GM18873 (cell line): ENCODE measurements around the gene UNC5CL.
A peak's percentile ranks its signal among the peaks of the same experiment; 100 is the strongest.

Experiments
- ATAC-seq: cut with Tn5 transposase; IDR thresholded peaks from one replicate; pipeline ENCODE4 v1.9.1; 2021; ENCODE audit warnings: mild to moderate bottlenecking, moderate library complexity, moderate number of reproducible peaks; ENCODE audit not compliant: unreplicated experiment, low FRiP score

UNC5CL gene, protein sequence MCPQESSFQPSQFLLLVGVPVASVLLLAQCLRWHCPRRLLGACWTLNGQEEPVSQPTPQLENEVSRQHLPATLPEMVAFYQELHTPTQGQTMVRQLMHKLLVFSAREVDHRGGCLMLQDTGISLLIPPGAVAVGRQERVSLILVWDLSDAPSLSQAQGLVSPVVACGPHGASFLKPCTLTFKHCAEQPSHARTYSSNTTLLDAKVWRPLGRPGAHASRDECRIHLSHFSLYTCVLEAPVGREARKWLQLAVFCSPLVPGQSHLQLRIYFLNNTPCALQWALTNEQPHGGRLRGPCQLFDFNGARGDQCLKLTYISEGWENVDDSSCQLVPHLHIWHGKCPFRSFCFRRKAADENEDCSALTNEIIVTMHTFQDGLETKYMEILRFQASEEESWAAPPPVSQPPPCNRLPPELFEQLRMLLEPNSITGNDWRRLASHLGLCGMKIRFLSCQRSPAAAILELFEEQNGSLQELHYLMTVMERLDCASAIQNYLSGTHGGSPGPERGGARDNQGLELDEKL

DNA sequence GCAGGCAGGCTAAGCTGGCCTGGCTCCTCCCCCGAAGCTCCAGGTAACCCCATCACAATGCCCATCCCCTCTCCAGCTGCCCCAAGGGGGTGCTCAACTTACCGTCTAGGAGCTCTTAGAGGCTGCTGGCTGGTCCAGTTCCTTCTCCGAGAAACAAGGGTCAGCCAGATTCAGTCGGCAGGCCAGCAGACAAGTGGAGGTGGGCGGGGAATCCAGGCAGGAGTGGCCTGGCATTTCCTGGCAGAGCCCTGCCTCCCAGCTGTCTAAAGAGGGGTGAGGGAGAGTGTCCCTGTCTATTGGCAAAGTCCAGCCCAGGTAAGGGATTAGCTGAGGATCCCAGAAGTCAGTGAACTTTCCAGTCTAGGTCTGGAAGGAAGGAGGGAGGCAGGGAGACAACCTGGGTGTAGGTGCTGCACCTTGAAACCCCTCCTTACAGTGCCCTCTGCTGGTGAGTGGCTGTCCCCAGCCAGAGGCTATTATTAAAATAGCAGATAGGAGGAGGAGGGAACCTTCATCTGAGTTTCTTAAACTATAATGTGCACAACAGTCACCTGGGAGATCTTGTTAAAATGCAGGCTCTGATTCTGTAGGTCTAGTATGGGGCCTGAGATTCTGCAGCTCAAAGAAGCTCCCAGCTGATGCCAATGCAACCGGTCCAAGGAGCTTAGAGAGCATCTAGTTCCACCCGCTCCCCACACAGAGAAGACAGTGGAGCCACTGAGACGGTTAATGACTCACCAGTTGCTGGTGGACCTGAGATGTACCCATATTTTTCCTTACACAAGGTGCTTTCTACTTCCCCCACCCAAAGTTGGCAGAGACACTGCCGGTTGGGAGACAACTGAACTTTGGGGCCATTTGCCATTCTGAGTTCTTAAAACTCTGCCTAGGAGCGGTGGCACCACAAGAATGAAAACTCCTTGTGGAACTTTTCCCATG, at the start of gene UNC5CL:
TSS of gene UNC5CL (minus strand) at position 162 of the 939 bp plus-strand sequence. CDS start 4,147 bp downstream, outside the sequence.
- ATAC-seq, result no peak

DNA sequence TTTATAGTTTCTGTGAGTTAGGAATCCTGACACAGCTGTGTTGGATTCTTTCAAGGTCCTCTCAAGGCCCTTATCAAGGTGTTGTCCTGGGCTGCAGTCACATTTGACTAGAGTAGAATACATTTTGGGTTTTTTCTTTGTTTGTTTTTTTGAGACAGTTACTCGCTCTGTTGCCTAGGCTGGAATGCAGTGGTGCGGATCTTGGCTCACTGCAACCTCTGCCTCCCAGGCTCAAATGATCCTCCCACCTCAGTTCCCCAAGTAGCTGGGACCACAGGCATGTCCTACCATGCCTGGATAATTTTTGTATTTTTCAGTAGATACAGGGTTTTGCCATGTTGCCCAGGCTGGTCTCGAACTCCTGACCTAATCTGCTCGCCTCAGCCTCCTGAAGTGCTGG, 49.4 kb upstream of the UNC5CL start:
- no peak for ATAC-seq

DNA sequence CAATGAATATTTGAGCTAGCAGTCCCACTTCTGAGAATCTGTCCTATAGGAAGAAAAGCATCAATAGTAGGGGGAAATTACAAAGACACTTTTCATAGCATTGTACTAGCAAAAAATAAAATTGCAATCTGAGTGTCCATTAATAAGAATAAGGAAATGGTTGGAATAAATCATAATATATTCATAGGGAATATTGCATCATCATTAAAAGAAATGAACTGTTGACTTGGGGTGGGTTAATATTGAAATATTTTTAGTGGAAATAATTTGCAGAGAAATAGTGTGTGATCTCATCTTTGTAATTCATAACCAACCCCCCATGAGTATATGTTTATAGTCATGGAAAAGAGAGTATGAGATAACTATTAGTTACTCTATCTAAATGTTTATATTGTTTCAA, 46.2 kb upstream of the UNC5CL start:
- no peak for ATAC-seq

DNA sequence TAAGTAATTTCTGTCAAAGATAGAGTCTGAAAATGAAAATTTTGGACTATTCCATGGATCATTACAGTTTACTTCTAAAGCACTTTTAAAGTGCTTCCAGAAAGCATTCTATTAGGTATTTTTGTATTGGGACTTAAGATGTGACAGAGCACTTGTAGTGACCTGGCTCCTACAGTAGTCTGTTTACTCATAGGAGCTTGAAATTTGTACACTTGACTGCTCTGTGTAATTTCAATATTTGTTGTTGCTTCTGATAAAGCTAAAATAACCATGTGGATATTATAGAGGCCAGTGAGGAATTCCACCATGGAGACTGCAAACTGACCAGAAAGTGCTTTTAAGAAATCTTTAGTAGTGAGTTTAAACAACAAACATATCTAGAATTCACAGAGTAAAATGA, 44.1 kb upstream of the UNC5CL start:
- ATAC-seq, result no peak

DNA sequence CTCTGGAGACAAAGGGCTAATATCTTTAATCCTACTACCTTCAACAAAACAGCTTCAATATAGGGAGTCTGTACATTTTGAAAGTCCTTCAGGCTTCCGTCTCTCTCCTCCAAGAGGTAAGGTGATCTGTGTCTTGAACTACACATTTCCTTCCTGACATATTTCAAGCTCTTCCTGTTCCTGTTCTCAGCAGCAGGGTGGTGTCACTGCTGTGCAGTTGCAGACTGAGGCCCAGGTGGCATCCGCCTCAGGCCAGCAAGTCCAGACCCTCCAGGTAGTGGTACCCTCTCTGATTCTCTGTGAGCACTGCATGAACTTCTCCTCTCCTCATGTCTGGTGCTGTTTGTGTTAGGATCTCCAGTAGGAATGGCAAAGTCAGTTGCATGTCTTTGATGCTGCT, 41.6 kb upstream of the UNC5CL start:
- no peak for ATAC-seq

DNA sequence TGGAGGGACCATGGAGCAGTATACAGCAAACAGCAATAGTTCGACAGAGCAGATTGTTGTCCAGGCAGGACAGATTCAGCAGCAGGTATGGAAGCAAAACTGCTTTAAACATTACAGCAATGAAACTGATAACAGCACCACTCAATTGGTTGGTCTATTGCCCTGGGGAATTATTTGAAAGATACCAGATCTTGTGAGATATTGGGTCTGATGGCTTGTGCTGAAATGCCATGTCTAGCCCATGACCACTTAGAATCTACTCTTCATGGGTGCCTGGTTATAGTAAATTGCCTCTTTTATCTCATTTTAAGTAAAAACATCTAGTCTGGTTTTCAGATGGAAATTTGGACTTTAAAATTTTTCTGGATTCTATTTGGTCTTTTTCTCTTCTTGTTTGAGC, 40.1 kb upstream of the UNC5CL start:
- ATAC-seq, result no peak

DNA sequence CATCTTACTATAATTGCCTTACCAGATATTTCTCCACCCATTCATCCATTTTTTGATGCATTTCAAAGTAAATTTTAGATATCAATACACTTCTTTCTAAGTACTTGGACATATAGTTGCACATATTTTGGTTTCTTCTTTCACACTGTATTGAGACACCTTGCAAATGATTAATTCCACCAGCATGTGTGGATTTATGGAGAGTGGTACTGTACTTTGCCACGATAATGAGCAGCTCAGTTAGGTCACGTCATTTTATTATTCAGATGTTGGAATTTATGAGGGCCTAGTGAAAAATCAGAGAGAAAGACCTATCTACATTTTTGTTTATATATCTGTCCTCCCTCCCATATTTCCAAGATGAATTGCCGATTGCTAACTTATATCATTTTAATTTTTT, 39.1 kb upstream of the UNC5CL start:
- ATAC-seq, result no peak

DNA sequence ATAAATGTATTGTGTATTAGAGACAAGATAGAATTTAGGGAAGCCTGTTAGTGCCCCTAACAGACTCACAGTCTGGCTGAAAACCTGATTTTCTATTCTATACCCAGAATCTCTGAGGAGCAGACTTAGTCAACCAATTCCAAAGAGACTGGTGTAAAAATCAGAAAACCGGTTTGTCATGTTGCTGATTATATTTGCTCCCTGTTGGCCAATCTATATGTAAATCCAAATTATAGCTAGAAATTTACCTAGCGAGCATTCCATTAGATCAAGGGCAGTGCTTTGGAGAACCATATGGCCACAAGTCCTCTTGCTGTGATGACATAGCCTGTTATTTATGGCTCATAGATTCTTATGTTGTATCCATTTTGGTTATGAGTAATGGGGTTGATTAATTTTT, 38.5 kb upstream of the UNC5CL start:
- no peak for ATAC-seq

DNA sequence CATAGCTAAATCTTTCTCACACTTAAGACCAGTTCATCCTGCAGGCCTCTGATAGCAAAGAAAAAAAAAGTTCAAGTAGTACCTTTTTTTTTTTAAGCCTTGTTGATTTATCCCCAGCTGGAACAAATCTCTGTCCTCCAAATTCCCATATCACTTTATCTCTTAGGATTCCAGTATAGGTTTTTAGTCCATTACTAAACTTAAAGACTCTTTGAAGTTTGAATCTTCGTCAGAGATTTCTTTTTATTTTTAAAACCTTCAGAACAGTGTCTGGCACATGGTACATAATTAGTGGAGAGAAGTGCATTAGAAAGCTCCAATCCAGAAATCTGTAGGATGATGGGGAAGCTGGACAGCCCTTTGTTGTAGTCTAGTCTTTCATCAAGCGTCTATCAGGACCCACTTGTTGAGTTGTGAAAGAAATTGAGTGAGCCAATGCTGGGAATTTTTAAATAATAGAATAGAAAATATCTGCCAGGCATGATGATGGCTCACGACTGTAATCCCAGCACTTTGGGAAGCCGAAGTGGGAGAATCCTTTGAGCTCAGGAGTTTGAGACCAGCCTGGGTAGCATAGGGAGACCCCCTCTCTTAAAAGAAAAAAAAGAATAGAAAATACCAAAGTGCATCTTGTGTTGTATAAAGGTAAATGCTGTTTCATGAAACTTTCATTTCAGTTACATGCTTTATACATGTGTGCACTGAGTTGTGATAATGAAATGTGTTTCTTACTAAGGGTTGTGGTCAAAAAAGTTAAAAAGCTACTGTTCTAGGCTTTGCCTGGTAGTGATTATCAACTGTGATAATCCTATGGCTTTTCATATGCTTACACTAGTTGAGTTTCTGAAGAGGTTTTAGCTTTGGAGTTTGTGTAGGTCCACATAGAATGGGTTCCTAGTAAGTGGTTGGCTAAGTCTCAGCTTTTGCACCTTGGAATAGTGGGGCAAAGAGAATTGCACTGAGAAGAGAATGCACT, 36.9 kb upstream of the UNC5CL start:
- ATAC-seq, result no peak

DNA sequence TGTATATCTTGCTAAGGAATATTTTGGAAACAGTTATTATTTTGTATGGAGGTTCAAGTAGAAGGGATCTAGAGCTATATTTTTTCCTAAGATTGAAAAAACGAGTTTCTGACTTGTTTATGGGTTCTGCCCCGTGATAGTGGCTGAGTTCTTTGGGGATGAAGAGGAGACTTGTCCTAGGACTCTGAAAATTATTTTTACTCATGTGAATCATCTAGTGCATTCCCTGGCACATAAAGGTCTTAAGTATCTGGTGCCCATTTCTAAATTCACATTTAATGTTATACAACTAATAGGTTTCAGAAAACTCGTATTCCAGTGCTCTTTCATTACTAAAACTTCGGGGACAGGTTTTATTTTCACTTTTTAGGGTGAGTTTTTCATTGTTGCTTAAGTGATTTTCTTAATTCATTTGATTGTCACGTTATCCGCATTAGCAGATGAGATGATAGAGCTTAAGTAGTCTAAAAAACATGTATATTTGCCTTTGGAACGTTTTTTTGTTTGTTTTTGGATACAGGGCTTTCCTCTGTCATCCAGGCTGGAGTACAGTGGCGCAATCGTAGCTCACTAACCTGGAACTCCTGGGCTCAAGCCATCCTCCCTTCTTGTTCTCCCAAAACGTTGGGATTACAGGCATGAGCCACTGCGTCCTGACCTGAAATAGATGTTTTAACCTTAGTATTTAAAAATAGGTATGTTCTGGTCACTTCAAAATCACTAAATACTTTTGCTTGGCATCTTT, 35.8 kb upstream of the UNC5CL start:
- no peak for ATAC-seq

DNA sequence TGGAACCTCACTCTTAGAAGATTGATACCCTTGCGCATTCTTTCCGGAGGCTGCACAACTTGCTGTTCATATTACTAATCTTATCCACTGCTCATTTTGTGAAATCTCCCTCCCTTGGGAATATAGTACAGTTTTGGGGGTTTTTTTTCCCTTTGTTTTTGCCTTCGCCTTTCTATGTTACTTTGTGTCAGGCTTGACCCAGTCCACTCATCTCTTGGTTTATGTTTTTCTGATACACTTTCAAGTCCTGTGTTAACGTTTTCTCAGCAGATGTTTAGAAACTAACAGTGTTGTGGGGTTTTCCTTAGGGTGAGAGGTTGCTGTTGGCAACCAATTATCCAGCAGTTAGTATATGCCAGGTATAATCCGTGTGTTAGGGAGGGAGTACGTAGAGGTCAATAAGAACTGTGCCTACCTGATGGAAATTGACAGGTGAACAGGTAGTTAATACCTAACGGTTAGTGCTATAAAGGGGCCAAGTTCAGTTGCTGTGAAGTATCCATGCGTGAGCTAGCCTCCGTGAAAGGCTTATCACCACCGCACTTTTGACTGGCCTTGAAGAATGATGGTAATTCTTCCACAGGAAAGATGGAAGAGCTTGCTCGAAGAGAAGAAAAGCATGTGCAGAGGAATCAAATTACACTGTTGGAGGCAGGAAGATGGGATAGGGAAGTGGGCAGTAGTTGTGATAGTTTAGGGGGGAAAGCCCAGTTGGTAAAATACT, 35.1 kb upstream of the UNC5CL start:
- ATAC-seq, result no peak

DNA sequence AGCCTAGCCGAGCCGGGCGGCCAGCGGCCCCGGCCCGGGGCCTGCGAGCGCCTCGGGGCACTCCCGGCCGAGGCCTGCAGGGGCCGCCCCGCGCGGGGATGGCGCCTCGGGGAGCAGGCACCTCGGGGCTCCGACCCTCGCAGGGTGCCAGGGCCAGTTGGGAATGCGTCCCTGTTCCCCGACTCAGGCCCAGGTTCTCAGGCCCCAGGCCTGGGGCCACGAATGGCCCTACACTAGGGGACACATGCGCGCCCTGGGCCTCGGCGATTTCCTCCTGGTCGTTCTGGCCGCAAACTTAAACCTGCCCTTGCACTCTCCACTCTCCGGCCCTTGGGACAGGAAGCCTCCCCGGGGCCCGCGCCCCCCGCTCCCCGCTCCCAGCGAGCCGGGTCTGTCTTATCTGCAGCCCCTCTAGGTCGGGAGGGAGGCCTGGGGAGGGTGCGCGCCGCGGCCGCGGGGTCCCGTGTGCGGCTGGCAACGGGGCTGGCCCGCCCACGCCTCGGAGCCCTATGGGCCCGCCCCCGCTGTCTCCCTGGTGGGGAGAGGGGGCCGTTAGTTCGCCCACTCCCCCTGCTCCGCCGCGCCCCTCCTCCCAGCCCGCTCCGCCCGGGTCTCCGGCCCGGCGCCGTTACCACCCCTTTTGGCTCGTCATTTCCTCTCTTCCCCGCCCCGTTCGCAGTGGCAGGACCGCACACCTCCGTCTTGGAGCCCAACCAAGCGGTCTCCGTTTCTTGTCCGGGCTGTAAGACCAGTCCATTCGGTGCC, 34.4 kb upstream of the UNC5CL start:
- ATAC-seq, result peak; percentile 14

DNA sequence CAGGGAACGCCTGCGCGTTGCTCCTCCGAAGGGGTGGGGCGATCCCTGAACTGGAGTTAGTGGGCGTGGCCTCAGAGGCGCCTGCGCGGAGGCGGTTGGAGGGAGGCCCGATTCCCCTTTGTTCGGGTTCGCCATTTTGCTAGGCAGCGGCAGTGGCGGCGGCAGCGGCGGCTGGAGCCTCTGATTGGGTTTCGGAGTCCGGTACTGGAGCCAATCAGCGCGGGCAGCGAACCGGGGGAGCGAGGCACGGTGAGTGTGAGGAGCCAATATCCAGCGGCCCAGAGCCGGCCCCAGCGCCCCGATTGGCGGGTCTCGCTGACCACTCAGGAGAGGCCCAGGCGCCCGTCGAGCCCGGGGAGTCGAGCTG, 33.8 kb upstream of the UNC5CL start, which contains the start of gene NFYA:
TSS of gene NFYA (plus strand) at position 139 of the 367 bp plus-strand sequence. CDS start 6,116 bp downstream, outside the sequence.
- peak; percentile 64 for ATAC-seq

DNA sequence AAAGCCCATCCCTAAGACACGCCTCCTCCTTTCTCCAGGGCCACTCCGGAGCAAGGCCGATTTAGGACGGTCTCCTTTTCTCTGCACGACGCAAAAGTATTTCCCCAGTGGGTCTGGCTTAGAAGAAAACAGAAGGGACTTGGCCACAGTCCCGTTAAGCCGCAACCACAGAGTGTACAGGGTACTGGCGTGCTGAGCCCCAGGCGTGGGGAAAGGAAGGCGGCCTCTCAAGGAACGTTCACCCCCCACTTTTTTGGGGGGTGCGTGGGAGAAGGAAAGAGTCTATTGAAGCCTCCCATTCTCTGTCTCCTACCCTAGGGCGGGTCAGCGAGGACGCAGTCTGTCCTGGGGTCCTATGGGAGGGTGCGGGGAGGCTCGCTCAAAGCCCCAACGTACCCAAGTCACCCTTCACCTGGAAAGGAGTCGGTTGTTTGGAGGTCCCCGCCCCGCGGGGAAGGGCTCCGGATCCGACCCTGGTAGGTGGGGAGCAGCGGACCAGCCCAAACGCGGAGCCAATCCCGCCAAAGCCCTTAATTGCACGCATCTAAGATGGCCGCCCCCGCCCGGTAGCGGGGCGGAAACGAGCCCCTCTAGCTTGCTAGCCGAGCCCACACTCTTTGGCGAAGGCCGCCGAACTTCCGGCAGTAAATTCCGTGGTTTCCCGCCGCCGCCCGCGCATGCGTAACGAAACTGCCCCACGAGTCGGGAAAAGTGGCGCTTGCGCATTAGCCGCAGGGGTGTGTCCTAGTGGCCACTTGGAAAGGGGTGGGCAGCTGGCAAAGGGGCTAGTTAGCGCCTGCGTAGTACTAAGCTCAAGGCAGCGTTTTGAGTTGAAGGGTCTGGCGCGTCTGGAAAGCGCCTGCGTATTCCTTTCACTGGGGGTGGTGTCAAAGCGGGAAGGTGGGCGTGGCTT, 33.2 kb upstream of the UNC5CL start, which contains the start of gene OARD1:
TSS of gene OARD1 (minus strand) at position 434 of the 913 bp plus-strand sequence. CDS start 722 bp downstream, outside the sequence.
- peak; percentile 58 for ATAC-seq

DNA sequence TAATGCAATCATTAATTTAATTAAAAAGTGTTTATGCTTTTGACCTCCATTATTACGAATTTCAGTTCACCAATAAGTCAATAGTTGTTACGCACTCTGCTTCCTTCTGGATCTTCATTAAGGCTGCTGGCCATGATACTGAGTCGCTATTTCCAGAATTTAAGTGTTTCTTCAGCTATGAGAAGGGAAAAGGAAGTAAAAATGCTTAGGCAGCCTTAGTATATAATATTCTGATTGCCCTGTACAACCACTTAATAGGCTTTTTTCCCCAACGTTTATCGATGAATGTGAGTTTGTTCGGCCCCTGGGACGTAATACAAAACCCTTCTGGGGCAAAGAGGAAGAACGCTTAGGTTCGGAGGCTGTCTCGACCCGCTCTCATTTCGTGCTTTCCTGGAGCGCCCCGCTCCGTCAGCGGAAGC, 32.5 kb upstream of the UNC5CL start:
- ATAC-seq, result no peak

DNA sequence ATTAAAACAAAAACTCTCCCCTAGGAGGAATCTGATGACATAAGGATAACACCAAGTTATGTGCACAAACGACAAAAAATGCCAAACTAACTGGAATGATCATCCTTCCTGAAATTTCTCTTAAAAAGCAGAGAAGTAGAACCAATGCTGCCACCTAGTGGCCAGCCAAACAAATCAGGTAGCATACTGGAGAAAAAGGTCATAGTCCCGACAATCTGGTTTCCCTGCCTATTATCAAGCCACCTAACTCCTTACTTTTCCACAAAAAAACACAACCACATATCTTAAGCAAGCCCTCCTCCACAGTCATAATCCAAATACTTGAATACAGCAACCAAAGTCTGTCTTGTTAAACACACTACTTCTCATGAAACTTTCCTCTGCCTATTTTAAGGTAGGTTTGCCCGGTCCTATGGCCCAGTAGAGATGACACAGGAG, 27.9 kb upstream of the UNC5CL start:
- ATAC-seq, result no peak
